NCI-H226 (cell line): ENCODE results near the gene MAPKAP1.

ENCODE experiments used
- DNase-seq: peaks from one replicate; pipeline ENCODE4 v3.0.0-alpha.2; 2015

Gene MAPKAP1

DNA sequence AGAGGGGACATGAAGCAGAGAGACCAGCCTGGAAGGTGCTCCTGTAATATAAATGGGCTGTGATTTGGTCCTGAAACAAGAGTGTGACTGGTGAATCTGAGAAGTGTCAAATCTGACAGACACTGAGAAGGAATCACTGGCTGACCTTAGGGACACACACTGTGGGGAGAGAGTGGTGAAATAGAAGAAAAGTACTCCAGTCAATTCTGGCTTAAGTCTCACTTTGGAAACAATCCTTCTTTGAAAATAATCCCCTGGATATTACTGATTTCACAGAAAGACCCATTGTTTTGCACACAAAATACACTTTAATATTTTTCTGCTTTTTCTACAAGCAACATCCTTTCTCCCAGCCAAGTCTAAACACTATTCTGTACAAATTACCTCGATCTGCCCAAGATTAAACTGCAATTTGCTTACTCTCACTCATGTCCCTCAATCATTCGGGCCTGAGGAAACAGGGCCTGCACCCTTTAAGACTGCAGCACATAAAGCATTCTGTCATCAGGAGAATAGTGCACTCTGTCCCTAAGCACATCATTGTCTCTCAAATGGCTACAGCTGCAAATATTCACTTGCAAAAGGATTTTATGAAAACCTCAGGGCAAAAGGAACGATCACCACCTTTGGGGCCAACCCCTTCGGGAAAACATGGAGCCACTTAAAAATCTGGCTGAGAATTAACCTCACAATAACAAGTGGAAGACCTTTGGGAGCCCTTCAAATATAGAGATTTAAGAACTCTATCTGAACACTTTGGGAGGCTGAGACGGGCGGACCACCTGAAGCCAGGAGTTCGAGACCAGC, 68.6 kb downstream of the MAPKAP1 start:
- DNase-seq, result no peak

DNA sequence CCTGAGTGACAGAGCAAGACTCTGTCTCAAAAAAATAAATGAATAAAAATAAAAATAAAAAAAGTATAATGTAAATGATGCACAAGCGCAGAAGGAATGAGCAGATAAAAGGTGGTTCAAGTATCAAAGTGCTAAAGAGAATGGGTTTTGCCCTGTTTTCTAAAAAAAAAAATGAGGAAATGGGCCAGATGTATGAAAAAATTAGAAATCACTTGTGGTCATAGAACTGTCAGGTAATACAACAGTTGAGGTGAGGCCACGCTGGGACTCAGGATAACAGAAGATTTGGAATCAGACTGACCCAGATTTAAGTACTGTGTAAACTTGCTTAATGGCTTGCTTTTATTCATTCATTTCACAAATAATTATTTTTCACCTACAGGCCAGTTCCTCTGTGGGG, 69.8 kb downstream of the MAPKAP1 start:
- DNase-seq, result no peak

DNA sequence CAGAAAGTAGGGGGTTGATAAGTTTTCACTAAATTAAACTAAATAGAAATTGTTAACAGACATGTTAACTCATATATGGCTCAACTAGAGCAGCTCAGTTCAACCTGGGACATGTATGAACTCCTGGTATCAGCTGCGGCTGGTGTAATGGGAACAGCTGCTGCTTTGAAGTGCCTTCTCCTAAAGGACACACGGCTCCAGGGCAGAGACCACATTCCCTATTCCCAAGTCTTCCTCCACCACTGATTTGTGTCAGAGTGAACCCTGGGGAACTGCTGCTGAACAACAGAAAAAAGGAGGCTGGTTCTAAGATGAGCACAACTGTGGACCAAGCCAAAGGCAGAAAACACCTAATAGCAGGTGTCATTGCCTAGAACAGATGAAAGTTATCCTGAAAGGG, 71.1 kb downstream of the MAPKAP1 start:
- no peak for DNase-seq

GRCh38 chr9:125634040-125634717, 72.8 kb downstream of the MAPKAP1 start:
- DNase-seq, result peak; percentile 51

DNA sequence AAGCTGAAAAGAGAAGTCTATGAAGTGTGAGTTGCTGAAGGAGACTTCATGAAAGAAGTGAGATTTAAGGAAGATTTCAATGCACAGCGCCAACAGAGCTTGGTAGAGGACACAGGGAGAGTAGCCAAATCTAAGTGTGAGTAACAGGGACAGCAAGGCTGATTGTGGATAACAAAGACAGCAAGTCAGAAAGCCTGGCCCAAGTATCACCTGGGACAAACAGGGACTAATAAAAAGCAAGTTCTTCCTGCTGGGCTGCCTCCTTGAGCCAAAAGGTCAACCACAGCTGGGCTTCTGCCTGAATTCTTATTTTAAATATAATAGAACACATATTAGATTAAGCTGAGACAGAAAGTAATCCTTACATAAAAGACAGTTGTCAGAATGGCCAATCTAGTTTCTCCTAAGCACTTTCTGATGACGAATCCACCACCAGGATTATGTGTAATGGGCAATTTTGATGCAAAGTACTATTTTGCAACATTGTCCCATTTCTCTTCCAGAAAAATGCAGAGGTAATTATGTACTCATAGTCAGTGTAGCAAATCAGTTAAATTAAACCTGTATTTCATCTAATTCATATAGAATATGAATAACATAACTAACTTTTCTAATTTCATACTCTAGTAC, 73.8 kb downstream of the MAPKAP1 start:
- DNase-seq, result no peak

DNA sequence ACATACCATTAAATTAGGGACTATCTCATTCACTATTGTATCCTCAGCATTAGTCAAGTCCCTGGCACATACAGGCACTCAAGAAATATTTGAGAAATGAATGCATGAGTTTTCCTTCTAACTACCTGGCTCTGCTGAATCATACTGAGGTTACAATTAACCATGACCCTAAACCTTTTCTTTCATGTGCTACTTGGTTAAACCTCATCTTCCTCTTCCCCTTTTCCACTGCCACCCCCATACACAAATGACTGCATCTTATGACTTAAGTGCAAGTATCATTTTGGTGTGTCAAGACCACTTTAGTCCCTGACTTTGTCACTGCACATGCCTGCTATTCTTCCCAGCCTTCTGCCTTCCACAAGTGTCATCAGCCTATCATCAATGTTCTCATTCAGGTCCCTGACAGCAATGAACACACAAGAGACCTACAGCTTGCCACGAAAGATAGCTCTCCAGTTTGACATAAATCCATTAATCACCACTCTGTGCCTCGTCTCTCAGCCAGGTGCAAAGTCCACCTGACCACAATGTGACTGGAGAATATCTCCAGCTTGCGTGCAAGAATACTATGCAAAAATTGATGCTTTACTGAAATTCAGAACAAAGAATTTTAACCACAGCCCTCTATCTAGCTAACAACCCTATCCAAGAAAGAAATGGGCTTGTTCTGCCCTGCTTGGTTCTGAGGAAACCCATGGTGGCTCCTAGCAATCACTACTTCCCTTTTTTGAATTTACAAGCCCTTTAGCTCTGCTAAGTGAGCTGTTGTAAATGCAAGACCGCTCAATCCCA, 74.5 kb downstream of the MAPKAP1 start:
- DNase-seq, result peak; percentile 79

DNA sequence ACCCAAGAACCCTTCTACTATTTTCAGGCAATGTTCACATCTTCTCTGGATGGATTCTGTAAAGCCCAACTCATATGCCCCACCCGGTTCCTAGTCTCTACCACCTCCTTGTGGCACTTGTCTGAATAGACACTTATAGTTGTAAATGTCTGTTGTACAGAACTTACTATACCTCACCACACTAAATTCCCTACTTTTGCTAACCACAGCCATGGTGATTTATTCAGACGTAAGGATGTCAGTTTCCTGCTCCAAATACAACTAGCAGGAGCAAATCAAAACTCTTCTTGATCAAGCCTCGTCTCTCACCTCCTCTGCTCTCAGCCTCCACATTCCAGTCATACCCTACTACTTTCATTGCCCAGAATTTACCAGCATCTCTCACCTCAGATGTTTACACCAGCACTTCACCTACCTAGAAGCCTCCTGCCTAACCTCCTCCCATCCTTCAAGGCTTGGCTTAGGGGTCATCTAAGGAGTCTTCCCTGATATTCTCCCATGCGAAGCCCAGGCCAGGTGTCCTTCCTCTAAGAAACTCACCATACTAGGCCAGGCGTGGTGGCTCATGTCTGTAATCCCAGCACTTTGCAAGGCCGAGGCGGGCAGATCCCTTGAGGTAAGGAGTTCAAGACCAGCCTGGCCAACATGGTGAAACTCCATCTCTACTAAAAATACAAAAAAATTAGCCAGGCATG, 75.5 kb downstream of the MAPKAP1 start:
- DNase-seq, result peak; percentile 72

DNA sequence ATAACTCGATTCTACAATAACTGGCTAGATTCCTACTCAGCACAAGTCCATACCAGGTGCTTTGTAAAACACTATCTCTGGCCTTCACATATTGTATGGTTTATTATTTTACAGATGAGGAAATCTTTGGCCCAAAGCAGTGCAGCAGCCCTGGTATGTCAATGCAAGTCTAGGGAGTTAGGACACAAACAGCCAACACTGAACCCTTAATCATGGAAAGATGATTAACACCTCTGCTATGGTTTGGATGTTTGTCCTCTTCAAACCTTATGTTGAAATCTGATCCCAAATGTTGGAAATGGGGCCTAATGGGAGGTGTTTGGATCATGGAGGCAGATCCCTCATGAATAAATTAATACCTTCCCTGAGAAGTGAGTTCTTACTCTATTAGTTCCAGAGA, 76.6 kb downstream of the MAPKAP1 start:
- peak; percentile 62 for DNase-seq

GRCh38 chr9:125629446-125629845, 77.6 kb downstream of the MAPKAP1 start:
- DNase-seq, result no peak

- peak; percentile 16 for DNase-seq
These were observed 80.8 kb downstream of the MAPKAP1 start for GRCh38 chr9:125626187-125626586.

- DNase-seq, result no peak
These were observed 85.8 kb downstream of the MAPKAP1 start for GRCh38 chr9:125621170-125621569.

DNA sequence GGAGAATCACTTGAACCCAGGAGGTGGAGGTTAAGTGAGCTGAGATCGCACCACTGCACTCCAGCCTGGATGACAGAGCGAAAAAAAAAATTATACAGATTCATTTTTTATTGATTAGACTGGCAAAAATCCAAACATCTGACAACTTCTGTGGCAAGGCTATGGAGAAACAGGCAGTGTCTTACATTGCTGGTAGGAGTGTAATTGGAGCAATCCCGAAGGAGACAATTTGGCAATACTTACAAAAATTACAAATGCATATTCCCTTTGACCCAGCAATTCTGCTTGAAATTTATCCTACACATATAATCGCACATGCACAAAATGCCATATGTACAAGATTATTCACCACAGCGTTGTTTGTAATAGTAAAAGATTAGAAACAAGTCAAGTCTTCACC, 86.8 kb downstream of the MAPKAP1 start:
- DNase-seq, result no peak

DNA sequence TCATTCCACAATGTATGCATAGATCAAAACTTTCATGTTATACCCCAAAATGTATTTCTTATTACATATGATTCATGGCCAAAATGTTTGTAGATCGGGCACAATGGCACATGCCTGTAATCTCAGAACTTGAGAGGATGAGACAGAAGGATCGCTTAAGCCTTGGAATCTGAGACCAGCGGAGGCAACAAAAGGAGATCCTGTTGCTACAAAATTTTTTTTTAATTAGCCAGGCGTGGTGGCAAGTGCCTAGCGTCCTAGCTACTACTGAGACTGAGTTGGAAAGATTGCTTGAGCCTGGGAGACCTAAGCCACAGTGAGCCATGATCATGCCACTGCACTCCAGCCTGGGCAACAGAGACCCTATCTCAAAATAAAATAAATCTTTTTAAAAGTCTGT, 89.9 kb downstream of the MAPKAP1 start:
- no peak for DNase-seq

DNA sequence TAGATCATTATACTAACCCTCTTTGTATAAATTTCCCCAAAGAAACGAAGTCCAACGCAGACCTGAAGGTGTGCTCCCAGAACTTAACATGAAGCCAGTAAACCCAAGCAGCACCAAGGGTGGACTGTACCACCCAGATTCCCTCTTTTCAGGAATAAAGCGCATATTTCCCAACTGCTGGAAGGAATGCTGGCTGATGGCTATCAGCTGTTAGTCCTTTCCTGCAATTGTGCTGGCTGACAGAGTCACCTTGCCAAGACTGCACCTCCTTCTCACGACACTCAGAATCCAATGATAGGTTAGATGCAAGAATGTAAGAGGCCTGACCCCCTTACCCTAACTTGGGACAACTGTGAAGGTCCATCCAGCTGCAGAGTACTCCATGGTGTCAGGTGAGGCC, 93.9 kb downstream of the MAPKAP1 start:
- DNase-seq, result no peak

DNA sequence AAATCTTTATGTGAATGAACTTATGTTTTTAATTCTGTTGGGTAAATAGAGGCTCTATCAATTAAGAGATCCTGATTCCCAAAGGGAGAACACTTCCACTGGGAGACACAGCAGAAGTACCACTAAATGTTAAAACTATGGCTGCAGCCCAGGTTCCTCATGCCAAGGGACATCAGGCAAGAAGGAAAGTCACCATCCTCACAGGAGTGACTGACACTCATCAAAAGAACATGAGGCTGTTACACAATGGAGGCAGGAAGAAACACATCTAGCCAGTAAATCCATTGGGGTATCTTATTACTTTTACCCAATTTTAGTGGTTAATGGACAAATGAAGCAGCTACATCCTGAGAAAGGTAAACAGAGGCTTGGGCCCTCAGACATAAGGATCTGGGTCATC, 94.4 kb downstream of the MAPKAP1 start:
- DNase-seq, result no peak

DNA sequence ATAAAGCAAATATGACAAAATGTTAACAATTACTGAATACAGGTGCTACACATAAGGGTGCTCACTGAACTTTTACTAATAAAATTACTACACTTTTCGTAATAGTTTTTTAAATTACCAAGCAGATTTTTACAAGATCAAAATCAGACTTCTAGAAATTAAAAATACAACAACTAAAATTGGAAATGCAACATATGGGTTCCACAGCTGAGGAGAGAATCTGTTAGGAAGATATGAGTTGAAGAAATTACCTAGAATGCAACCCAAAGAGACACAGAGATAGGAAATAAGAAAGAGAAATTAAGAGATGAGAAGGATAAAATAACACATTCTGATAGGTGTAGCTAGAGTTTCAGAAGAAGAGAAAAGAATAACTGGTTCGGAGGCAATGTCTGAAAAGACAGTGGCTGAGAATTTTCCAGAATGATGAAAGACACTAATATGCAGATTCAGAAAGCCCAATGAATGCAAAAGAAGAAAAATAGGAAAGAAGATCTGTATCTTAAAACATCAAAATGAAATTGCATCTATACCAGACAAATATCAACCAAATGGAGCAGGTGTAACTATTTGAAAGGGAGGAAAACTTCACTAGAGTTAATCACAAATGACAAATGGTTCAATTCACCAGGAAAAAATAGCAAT, 95.8 kb downstream of the MAPKAP1 start:
- DNase-seq, result no peak

GRCh38 chr9:125609744-125610143, 97.3 kb downstream of the MAPKAP1 start:
- DNase-seq, result no peak

GRCh38 chr9:125608489-125609224, 98.4 kb downstream of the MAPKAP1 start:
- DNase-seq, result no peak

DNA sequence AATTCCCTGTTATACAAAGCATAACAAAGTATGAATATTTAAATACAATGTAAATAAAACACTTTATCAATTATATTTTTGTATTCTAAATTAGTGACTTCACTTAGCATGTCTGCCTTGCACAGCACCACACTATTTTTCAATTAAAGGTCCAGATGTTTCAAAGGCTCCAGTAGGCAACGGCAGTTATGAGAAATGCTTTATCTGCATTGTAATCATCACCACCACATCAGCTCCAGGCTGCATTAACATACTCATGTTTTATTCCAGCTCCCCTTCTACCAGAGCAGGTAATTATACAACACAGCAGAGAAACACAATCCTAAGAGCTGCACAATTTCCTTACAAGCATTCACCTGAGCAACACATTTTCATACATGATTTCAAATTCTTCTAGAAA, 102.8 kb downstream of the MAPKAP1 start:
- no peak for DNase-seq

- DNase-seq, result no peak
These were observed 103.5 kb downstream of the MAPKAP1 start for GRCh38 chr9:125603478-125604021.

- DNase-seq, result no peak
These were observed 105.0 kb downstream of the MAPKAP1 start for GRCh38 chr9:125601961-125602360.
